ENCODE results near the gene ENAH. TPM values are rescaled to one million over a fixed set of nuclear protein-coding genes. Genes with fewer than 3 reads are reported as not detected.

The ENAH gene
- total and polyA plus RNA-seq, 4 donors: 15.5 to 89.4 (median 48.4) TPM

DNA sequence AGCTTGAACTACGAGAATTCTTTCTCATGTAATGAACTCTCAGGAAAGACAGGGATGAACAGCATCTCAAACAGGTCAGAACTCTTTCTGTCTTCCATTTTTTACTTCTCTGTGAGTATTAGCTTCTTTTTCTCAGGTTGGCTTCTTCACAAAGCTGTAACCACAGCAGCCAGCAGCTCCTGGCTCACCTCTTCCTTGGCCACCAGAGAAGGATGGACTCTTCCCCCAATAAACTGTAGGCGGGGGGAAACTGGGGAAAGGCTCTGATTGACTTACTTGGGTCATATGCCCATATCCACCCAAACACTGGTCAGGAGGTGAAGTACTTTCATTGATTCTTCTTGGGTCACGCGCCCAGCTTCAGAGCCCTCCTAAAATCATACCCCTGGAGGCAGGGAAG lies 14.4 kb upstream of the ENAH start:
- H3K4me1 ChIP-seq (ENCODE audit: control insufficient read depth in 5 of 5, insufficient read depth in 5 of 5, low read length in 5 of 5): peaks cover 0 to 5% (median 0%) of the 10 kb centered on the region in 5 donors
- no peaks in the 10 kb centered on the region for H3K36me3 ChIP-seq (ENCODE audit: control insufficient read depth in 4 of 4, insufficient read depth in 4 of 4, low read length in 4 of 4)
- no peaks in the 10 kb centered on the region for H3K27me3 ChIP-seq (ENCODE audit: control insufficient read depth in 3 of 3, insufficient read depth in 3 of 3, low read length in 2 of 3)
- ATAC-seq (ENCODE audit: insufficient read depth, low FRiP score): no peak
- no peak for DNase-seq
- H3K4me3 ChIP-seq: no peak overlapping the region
- H3K9me3 ChIP-seq (ENCODE audit: control insufficient read depth in 4 of 4, insufficient read depth in 3 of 4, low read length in 3 of 4): no peaks in the 10 kb centered on the region
- no peak overlapping the region for H3K27ac ChIP-seq (ENCODE audit: low read depth in 1 of 2, low read length in 1 of 2)
- H3K9ac ChIP-seq (ENCODE audit: insufficient read depth in 1 of 2, low read length in 2 of 2): no peak overlapping the region
- TF ChIP-seq, protein P1, sequence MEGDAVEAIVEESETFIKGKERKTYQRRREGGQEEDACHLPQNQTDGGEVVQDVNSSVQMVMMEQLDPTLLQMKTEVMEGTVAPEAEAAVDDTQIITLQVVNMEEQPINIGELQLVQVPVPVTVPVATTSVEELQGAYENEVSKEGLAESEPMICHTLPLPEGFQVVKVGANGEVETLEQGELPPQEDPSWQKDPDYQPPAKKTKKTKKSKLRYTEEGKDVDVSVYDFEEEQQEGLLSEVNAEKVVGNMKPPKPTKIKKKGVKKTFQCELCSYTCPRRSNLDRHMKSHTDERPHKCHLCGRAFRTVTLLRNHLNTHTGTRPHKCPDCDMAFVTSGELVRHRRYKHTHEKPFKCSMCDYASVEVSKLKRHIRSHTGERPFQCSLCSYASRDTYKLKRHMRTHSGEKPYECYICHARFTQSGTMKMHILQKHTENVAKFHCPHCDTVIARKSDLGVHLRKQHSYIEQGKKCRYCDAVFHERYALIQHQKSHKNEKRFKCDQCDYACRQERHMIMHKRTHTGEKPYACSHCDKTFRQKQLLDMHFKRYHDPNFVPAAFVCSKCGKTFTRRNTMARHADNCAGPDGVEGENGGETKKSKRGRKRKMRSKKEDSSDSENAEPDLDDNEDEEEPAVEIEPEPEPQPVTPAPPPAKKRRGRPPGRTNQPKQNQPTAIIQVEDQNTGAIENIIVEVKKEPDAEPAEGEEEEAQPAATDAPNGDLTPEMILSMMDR (IDR thresholded peaks at IDR 0.05; ENCODE audit: control extremely low read depth, extremely low read depth): no peak
- 93 to 96% methylated on average over 4 of the region's 4 CpGs for WGBS, 2 donors

DNA sequence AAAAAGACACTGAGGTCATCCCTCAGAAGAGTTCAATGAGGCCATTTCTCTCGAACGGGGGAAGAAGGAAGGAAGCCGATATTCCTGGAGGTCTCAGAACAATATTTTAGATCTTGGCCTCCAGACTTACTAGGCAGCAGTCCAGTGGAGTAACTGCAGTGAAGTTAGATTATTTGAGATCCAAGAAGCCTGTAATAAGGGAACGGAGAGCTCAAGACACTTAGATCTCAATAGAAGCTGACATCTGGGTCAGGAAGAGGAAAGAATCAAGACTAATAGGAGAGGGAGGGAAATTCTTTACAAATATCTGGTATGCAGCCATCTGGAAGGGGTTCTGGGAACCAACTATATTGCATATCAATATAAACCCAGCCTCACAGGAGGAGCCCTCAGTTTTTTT lies 13.6 kb upstream of the ENAH start:
- WGBS, 2 donors: 51 to 63% methylated on average over 4 of the region's 4 CpGs
- TF ChIP-seq, protein P1 (IDR thresholded peaks at IDR 0.05; ENCODE audit: control extremely low read depth, extremely low read depth): no peak
- no peak for ATAC-seq (ENCODE audit: insufficient read depth, low FRiP score)

DNA sequence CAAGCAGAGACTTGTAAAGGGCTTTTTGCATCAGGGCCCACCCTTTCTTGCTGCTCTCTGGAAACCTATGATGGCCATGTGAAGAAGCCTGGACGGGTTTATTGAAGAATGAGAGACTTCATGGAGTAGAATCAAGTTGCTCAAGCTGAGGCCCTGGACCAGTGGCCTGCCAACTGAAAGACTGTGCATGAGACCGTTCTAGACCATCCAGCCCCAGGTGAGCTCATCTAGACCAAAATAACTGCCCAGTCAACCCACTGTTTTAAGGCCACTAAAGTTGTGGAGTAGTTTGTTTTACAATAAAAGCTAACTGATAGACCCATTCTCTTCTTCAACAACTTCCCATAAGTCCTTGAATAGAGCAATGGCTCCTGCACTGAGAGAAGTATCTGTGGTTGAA lies 11.8 kb upstream of the ENAH start:
- H3K36me3 ChIP-seq (ENCODE audit: control insufficient read depth in 4 of 4, insufficient read depth in 4 of 4, low read length in 4 of 4): no peaks in the 10 kb centered on the region
- WGBS, 2 donors: 93 to 96% methylated on average over 2 of the region's 2 CpGs

More for the DNA sequence above, 13.6 kb upstream of the ENAH start:
- Histone ChIP-seq H3K4me3 (no peak overlapping the region), H3K9ac (ENCODE audit: insufficient read depth in 1 of 2, low read length in 2 of 2) (no peak overlapping the region), H3K4me1 (ENCODE audit: control insufficient read depth in 5 of 5, insufficient read depth in 5 of 5, low read length in 5 of 5) (peaks cover 0 to 5% (median 0%) of the 10 kb centered on the region in 5 donors), H3K27me3 (ENCODE audit: control insufficient read depth in 3 of 3, insufficient read depth in 3 of 3, low read length in 2 of 3) (no peaks in the 10 kb centered on the region), H3K27ac (ENCODE audit: low read depth in 1 of 2, low read length in 1 of 2) (no peak overlapping the region), H3K36me3 (ENCODE audit: control insufficient read depth in 4 of 4, insufficient read depth in 4 of 4, low read length in 4 of 4) (no peaks in the 10 kb centered on the region), H3K9me3 (ENCODE audit: control insufficient read depth in 4 of 4, insufficient read depth in 3 of 4, low read length in 3 of 4) (no peaks in the 10 kb centered on the region)
- DNase-seq: peak in 1 of 3 donors; percentile 51

More for the DNA sequence above, 11.8 kb upstream of the ENAH start:
- TF ChIP-seq, protein P1 (IDR thresholded peaks at IDR 0.05; ENCODE audit: control extremely low read depth, extremely low read depth): no peak
- ATAC-seq (ENCODE audit: insufficient read depth, low FRiP score) (no peak), DNase-seq (no peak)
- Histone ChIP-seq H3K9me3 (ENCODE audit: control insufficient read depth in 4 of 4, insufficient read depth in 3 of 4, low read length in 3 of 4) (no peaks in the 10 kb centered on the region), H3K9ac (ENCODE audit: insufficient read depth in 1 of 2, low read length in 2 of 2) (no peak overlapping the region), H3K4me3 (no peak overlapping the region), H3K27ac (ENCODE audit: low read depth in 1 of 2, low read length in 1 of 2) (no peak overlapping the region), H3K27me3 (ENCODE audit: control insufficient read depth in 3 of 3, insufficient read depth in 3 of 3, low read length in 2 of 3) (no peaks in the 10 kb centered on the region), H3K4me1 (ENCODE audit: control insufficient read depth in 5 of 5, insufficient read depth in 5 of 5, low read length in 5 of 5) (peaks cover 0 to 5% (median 4%) of the 10 kb centered on the region in 5 donors)

All from lung (tissue), 12 donors.